Suprapubic skin (tissue), 4 donors: Measurements from ENCODE around the gene ARHGAP1.

Experiments
- EP300 ChIP-seq: sonication (generic); formaldehyde crosslinking; IDR thresholded peaks from one replicate; pipeline ENCODE4 v1.6.1; 2017; ENCODE audit warnings: antibody characterized with exemption
- POLR2A ChIP-seq, 2 donors: fragments of 450-650 bp; IDR thresholded peaks; one replicate each; pipeline ENCODE4 v1.6.1; 2017; ENCODE audit warnings: antibody characterized with exemption in 2 of 2, mild to moderate bottlenecking in 2 of 2, moderate library complexity in 2 of 2
- POLR2AphosphoS5 ChIP-seq, 3 donors: sonication (generic); formaldehyde crosslinking; IDR thresholded peaks; one replicate each; pipeline ENCODE4 v1.6.1; 2017; ENCODE audit warnings: antibody characterized with exemption in 3 of 3
- TF ChIP-seq, protein P1 (sequence below), 2 donors: fragments of 200-600 bp in 1 of 2; fragments of 450-650 bp in 1 of 2; sonication (generic) in 1 of 2; IDR thresholded peaks; one replicate each; pipeline ENCODE4 v1.5.1; 2016 to 2019; ENCODE audit warnings: antibody characterized with exemption in 2 of 2, mild to moderate bottlenecking in 1 of 2, moderate library complexity in 1 of 2

DNA sequence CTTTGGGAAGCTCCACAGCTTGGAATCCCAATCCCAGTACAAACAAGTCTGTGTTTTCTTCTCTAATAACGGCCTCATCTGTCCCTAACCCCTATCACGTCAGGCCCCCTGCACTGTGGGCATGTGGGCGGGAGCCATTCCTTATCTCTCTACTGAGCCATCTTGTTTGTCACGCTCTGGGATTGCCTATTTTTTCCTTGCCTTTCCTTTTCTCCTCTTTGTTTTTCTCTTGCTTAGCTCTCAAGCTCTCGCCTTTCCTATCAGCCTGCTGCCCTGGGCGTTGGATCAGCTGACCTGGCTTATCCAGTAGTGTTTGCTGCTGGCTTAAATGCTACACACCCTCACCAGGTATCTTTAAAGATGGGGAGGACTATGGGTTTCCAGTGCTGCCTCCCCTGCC is 35.8 kb downstream of the ARHGAP1 start:
- TF ChIP-seq POLR2A (IDR thresholded peaks at IDR 0.05), result no peak
- TF ChIP-seq, protein P1, sequence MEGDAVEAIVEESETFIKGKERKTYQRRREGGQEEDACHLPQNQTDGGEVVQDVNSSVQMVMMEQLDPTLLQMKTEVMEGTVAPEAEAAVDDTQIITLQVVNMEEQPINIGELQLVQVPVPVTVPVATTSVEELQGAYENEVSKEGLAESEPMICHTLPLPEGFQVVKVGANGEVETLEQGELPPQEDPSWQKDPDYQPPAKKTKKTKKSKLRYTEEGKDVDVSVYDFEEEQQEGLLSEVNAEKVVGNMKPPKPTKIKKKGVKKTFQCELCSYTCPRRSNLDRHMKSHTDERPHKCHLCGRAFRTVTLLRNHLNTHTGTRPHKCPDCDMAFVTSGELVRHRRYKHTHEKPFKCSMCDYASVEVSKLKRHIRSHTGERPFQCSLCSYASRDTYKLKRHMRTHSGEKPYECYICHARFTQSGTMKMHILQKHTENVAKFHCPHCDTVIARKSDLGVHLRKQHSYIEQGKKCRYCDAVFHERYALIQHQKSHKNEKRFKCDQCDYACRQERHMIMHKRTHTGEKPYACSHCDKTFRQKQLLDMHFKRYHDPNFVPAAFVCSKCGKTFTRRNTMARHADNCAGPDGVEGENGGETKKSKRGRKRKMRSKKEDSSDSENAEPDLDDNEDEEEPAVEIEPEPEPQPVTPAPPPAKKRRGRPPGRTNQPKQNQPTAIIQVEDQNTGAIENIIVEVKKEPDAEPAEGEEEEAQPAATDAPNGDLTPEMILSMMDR (IDR thresholded peaks at IDR 0.05), result no peak
- TF ChIP-seq EP300, result no peak
- TF ChIP-seq POLR2AphosphoS5 (IDR thresholded peaks at IDR 0.05), result no peak
